GF-D8 (cell line): ENCODE measurements around the gene ACVR1C.

Experiments used
- DNase-seq: peaks from one replicate; lab custom pipeline; 2025; lab: John Stamatoyannopoulos, UW

The ACVR1C gene

DNA sequence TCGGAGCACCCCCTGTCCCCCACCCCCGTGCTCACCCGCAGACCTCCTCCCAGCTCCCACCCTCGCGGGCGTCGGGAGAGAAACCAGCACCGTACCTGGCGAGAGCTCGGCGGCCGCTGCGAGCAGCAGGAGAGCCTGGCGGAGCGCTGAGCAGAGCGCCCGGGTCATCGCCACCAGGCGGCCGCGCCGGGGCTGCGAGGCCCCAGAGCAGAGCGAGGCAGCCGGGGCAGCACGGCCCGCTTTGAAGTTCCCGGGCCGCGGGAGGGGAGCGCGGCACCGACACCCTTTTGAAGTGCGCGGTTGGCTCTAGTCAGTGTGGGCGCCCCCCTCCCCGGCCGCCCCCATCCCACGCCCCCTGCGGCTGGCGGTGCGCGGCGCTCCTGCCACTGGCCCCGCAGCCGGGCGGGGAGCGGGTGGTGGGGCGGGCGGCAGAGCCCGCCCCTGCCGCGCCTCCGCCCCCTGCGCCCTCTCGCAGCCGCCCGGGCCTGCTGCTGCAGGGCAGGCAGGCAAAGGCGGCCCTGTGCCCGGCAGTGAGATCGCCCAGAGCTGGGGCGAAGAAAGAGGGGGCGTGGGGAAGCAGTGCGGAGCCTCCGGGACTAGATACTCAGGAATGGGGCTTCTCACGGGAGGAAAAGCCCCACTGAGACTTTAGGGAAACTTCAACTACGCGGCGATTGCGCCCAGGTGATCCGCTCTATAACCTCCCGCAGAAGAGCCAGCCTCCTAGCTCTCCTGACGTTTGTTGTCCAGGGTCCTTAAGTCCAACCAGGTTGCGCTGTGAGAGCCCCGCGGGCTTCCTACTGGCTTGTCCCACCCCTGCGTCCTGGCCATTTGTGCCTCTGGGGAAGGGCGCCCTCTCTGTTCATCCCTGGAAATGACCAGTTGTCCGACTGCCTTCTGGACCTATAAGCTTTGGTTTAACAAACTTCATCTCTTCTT, at the start of gene ACVR1C:
TSS of gene ACVR1C (minus strand) at position 388 of the 939 bp plus-strand sequence. CDS start at position 168, 220 bp downstream.
- no peak for DNase-seq

DNA sequence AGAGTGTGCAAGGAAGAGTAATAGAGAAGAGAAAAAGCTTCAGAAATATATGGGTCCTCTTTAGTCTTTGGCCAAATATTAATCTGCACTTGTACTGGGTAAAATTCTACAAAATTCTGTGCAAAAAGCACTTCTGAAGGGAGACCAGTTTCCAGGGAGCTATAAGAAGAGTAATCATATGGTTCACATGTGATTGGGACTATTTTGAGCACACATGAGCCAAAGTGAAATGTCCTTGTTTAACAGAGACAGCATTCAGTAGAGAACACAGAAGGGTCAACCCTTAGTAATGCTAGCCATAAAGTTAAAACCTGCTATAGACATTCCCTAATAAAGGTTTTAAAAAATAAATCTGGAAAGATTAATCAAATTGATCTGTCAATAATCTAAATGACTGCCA, 49.3 kb upstream of the ACVR1C start:
- no peak for DNase-seq

DNA sequence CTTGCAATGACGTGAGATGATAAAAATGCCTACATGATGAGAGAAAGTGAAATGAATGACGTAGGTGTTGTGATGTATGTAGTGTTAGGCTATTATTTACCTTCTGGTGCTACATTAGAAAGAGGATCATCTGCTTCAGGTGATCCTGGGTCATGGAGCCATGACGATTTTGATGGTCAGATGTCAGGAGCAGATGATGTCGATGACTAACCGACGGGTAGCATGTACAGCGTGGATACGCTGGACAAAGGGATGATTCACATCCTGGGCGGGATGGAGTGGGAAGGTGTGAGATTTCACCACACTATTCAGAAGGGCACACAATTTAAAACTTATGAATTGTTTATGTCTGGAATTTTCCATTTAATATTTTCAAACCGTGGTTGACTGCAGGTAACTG, 43.5 kb upstream of the ACVR1C start:
- no peak for DNase-seq

DNA sequence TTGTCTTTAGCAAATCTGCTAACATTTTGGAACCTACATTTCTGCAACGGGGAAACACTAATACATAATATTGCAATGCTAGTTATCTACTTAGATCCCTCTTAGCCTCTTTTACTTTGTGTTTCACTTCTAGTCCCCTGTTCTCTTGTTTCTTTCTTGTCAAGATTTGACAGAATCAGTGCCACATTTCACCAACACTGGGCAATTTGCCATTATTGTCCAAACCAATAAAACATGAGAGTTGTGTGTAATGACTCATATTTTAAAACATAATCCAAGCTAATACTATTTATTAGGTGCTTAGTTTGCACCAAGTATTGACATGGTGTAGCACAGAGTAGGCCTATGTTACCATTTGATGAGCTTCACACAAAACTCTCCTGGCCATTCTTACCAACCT, 33.7 kb upstream of the ACVR1C start:
- DNase-seq: no peak

DNA sequence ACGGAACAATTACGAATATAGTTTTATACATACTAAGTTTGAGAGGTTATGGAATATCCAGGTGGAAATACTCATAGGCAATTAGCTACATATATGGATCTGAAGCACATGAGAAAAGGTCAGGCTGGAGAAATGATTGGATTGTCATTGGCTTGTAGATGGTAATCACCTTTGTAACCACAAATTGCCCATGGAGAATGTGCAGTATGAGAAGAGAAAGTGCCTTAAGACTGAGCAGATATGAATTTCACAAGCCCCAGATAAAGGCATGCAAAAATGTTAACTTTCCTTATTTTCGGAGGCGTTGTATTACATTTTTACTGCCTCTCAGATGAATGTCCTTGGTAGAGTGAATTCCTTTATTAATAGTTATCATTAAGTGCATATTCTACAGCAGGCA, 33.1 kb upstream of the ACVR1C start:
- DNase-seq: no peak

DNA sequence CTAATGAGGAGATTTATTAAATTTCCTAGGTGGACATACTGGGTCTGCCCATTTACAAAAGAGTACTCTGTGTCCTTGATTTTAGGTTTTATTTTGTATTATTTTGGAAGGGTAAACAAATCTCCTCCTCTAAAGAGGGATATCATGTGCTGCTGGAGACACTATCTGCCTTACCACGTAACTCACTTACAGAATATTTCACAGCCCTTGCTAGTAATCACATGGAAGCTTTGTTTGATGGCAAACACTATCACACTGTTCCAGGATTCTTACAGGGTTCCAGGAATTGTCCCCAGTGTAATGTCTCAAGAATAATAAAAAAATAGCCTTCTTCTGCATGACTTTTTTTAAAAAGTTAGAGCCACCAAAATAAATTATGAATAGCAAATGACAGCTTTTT, 29.2 kb upstream of the ACVR1C start:
- DNase-seq: no peak

DNA sequence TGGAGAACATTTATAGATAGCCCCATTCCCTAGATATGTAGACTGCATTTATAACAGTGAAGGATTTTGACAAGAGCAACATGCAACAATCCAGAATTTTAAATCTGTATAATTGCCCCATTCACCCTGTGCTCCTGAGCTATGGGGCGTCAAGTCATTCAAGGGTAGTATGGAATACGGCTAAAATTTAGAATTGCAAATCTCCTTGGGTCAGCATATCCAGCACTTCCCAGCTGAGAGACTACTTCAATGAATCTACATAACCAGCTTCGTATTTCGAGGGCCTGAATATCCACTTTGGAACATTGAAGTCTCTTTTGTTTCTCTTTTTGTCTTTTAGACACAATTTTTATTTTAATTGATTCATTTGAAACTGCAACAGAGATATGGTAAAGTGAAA, 28.4 kb upstream of the ACVR1C start:
- no peak for DNase-seq

DNA sequence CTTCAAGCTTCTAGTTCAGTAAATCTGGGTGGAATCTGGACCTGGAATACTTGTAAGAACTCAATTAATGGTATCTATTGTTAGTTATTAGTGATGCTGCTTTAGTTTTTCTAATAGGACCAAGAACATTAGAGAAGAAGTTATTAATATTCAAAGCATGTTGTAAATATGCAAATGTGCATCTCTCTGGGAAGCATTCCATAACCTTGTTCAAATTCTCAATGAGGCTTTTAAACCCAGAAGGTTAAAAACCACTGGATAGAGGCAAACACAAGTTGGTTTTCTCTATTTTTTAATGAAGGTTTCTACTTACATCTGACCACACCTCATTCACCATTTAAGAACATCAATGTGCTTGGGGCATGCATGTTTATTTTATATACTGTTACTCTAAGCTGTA, 16.1 kb upstream of the ACVR1C start:
- DNase-seq: no peak

DNA sequence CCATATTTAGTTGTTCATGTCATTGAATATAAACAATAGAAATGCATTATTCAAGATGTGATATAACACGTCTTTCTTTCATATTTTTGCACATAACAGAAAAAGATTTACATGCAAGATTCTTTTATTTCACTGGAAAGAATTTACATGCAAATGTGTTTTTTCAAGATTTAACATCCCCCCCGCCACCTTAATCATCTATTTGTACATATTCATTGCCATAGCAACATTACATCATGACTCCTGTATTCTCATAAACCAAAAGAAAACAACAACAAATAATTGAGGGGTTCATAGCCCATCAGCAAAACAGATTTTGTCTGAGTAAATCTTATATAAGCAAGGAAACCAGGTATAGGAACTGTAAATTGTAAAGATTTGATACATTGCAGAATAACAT, 3.2 kb upstream of the ACVR1C start:
- DNase-seq: no peak

DNA sequence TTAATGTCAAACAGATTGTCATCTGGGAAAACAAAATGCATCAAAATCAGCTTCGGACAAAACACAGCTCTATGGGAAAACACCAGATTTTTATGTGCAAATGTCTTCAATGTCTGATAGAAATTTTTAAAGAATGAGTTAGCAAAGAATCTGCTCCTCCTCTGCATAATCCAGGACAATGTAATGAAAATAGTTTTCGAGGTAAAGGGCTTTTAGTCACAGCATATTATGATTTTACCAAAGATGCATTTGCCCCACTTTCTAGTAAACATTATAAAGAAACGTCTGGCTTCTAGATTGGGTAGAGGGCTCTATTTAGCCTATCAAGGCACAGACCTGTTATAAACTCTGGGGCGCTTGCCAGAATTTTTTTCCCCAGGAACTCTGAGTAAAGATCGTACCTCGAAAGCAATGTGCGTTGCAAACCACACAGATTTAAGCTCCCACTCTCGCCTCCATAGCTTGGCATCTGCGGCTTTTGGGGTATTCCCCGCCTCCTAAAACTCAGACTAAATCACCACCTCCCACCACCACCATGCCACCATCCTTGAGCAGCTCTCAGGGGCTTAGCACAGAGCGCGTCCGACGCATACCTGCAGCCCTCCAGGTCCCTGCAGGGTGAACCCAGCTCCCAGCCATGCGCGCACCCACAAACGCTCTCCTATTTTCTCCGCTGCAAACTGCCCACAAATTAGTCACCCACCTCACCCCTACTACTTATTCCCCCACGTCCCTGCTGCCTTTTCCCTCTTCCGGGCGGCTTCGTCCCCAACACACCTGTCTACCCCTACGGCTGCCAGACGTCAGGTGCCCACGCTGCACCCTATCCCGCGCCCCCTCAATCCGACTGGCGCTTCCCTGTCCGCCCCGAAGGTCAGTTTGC, 829 bp downstream of the ACVR1C start:
- DNase-seq: no peak

DNA sequence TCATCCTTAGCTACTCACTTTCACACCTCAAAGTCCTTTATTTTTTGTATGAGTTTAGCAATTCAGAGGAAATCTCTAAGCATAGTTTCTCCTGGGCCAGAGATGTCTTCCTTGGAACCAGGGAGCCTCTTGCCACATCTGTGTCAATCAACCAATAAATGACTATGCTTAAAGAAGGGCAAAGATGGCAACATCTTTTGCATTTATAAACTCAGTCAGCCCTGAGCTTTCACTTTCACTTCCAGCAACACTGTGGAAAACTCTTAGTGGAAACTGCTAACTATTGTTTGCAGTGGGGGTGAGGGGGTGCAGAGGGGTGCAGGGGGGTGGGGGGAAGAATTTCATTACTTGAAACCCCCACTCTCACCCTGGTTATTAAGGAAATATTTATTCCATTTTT, 3.4 kb downstream of the ACVR1C start:
- no peak for DNase-seq

DNA sequence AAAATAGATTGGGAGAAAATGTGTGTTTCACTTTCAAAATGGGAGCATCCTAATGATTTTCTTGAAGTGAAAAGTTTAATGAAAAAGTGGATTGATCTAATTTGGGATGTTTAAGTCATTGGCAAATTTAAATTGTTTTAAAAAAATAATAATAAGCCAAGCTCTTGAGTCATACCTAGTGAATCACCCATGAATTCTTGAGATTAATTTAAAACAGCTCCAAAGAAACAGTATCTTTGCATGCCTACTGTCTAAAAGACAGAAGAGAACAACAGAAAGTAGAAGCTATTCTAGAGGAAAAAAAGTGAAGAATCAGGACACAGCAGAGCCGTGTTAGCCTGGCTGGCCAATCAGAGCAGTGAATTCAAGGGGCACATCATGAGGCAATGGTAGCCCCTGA, 7.7 kb downstream of the ACVR1C start:
- DNase-seq: no peak

DNA sequence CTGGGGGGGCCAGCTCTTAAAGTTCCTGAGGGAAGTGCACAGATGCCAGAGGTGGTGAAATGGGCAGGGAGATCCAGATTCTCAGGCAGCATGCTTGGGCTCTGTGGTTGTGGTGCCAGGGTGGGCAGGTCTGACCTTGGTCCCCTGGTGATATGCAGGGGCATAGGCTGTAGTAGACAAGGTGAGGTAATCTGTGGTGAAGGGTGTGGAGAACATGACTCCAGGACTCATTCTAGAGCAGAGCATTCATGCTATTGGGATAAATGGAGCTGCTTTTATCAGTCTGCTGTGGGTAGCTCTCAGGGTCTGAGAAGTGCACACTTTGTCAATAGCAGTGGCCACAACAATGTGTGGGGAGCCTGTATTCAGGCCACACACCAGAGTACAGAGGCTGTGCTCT, 16.9 kb downstream of the ACVR1C start:
- DNase-seq: no peak

DNA sequence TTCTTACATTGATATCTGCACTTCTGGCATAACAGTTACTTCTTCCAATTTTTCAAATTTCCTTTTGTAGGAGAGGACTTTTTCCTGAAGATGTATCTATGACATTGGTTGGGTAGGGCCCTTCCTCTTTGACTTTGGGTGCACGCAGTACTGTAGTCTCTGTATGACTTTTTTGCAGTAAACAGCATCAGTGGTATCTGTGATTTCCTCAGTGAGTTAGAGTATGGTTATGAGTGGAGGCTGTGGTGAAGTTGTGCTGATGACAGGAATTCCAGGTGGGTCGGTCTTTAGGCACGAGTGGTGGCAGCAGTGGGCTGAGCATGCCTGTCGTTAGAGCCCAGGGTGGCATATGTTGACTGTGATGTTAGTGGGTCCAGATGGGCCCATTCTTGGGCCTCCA, 17.6 kb downstream of the ACVR1C start:
- DNase-seq: no peak

DNA sequence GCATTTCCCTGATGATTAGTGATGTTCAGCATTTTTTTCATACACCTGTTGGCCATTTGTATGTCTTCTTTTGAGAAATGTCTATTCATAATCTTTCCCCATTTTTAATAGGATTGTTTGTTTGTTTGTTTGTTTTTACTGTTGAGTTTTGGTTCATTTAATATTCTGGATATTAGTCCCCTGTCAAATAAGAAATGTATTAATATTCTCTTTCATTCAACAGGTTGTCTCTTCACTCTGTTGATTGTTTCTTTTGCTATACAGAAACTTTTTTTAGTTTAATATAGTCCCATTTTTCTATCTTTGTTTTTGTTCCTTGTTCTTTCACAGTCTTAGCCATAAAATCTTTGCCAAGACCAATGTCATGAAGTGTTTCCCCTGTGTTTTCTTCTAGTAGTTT, 22.1 kb downstream of the ACVR1C start:
- no peak for DNase-seq

DNA sequence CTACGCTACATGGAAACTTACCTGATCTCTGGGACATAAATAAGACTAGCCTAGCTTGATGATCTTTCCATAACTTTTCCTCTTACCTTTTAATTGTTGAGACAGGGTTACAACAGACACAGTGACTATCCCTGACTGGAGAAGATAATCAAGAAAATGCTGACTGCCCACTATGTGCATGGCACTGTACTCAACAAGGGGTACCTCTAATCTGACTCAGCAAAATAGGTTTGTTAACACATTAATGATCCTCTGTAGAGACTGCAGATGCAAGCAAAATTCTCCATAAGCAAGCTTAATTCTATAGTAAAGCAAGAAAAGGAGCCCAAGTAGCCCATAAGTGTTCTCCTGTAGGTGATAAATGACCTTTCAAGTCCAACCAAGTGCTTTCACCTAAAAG, 25.5 kb downstream of the ACVR1C start:
- DNase-seq: no peak

DNA sequence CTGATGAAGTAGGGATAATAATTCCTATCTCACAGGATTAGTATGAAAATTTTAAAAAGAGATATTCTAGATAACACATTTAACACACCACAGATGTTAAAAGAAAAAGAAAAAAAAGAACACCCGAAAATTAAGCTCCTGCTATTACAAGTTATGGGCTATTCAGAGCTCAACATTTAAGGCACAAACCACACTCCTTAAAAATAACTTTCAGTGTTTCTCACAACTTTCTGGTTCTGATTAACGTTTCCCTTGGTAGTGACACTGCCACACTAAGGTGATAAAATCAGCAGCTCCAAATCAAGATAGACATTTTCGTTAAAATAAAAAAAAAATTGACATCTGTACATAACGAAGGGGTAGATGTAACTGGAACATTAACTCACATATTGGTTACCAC, 26.9 kb downstream of the ACVR1C start:
- no peak for DNase-seq

DNA sequence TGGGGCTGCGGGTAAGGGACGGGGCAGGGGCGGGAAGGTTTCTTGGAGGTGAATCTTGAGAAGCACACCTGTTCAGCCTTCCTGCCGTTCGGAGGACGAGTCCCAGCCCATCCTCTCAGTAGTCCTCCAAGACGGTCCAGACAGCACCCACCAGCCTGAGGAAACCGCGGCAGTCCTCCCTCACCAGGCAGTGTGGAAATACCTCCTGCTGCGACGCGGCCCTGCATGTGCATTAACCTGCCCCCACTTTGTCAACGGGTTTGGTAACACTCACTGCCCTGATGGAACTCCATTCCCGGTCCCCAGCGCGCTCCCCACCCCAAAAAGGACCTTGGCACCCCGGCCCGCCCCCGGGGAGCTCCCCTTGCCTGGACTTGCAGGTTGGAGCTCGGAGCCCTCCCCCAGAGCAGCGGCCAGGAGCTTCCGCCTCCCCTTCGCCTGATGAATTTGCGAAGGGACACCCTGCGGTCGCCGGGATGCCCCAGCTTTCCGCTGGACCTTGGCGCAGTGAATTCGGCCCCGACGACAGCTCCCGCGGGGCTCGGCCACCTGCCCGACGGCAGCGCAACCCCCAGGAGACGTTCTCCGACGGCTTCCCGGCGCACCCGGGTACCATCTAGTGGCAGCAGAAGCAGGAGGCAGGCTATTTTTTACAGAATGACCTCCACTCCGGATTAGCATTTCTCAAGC, 31.5 kb downstream of the ACVR1C start:
- no peak for DNase-seq

DNA sequence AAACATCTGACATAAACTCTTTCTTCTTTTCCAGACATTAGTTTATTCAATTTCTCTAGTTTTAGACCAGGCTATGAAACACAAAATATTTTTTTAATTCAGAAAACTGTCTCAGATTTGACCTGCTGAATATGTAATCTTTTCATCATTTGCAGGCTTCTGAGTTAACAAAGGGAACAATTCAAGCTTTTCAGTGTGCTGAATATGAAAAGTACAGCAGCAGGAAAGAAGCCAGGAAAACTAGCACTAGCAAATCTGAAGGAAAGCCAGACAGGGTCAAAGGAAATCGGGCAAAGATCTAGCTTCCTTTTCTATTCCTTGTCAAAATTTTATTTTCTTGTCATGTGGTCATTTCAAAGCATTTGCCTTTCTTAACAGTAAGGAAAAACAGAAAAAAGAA, 35.3 kb downstream of the ACVR1C start:
- DNase-seq: no peak

DNA sequence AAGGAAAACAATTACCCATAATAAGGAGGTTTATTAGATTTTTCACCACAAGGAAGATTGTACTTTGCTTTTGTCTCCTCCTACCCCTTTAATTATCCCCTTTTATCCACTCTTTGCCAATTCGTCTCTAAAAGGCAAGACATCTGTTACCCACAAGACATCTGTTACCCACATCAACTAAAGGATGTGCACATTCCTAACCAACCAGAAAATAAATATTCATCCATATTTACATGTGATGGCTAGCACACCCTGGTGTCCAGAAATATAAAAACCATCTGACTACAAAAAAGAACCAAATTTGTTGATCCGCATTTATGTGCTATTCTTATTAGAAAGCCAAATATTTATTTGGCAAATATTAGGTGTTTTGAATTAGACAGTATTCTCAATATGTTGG, 35.7 kb downstream of the ACVR1C start:
- DNase-seq: no peak

DNA sequence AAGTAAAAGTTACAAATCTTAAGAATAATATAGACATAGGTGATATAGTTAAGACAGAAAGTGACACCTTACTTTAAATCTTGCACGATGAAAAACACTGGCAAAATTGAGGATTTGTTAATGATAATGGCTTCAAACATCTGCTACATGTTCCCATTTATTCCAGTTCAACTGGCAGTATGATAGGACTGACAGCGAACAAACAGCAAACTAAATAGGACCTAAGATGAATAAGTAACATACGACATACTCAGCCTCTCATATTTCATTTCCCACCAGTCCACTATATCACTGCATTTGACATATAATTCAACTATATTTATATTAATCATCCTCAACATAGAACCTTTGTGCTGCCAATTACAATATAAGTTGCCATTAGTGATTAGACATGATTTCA, 36.3 kb downstream of the ACVR1C start:
- DNase-seq: no peak

DNA sequence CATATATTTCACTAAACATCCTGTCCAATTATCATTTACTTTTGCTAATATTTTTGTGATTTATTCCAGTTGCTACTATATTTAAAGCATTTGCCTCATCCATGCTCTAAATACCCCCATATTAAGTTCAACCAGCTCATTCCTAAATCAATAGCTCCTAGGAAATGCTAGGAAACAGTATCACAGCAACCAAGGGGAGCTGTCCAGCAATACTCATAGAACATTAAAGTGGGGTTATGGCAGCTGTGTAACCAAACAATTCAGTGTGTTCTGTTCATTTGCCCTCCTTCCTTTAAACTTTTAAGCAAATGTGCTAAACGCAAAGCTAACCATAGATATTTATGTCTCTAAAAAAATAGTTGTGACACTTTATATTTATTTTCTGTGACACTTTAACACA, 41.1 kb downstream of the ACVR1C start:
- no peak for DNase-seq

DNA sequence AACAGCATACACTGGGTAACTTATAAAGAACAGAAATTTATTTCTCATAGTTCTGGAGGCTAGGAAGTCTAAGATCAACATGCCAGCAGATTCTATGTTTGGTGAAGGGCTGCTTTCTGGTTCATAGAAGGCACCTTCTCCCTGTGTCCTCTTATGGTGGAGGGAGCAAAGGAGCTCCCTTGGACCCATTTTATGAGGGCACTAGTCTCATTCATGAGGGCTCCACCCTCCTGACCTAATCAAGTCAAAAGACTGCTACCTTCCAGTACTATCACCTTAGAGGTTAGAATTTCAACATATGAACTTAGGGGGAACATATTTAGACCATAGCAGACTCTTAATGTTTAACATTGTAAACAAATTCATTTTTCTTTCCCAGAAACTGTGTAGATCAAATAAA, 54.5 kb downstream of the ACVR1C start:
- no peak for DNase-seq
